Left lung (tissue), 10 donors: ENCODE data around the gene FAM83E. TPM values are rescaled to one million over a fixed set of nuclear protein-coding genes. Genes with fewer than 3 reads are reported as not detected.
A peak's percentile ranks its signal among the peaks of the same experiment; 100 is the strongest.

Experiments
- ATAC-seq: fragments of 200-7000 bp; cut with Tn5 transposase; one replicate; pipeline ENCODE4 v1.9.1; 2020; ENCODE audit warnings: moderate library complexity
- DNase-seq, 4 donors: peaks; one replicate each; pipeline ENCODE4 v3.0.0-alpha.2; 2013 to 2020
- H3K27ac ChIP-seq, 2 donors: fragments of 200-600 bp; sonication (generic) in 1 of 2; one replicate each; pipeline versions ENCODE4 v1.5.0 to v1.8.0; 2020 to 2021
- H3K27me3 ChIP-seq, 2 donors: fragments of 200-600 bp; sonication (generic) in 1 of 2; one replicate each; pipeline versions ENCODE4 v1.5.0 to v1.8.0; 2020 to 2021
- H3K36me3 ChIP-seq, 2 donors: fragments of 200-600 bp; sonication (generic) in 1 of 2; one replicate each; pipeline versions ENCODE4 v1.5.0 to v1.8.0; 2020 to 2021
- H3K4me1 ChIP-seq, 2 donors: fragments of 200-600 bp; one replicate each; pipeline ENCODE4 v1.8.0; 2021
- H3K4me3 ChIP-seq, 2 donors: fragments of 200-600 bp; sonication (generic) in 1 of 2; one replicate each; pipeline versions ENCODE4 v1.5.0 to v1.8.0; 2020 to 2021; ENCODE audit warnings: mild to moderate bottlenecking in 1 of 2
- H3K9me3 ChIP-seq, 2 donors: fragments of 200-600 bp; sonication (generic) in 1 of 2; one replicate each; pipeline versions ENCODE4 v1.5.0 to v1.8.0; 2020 to 2021
- CTCF ChIP-seq, 2 donors: fragments of 200-600 bp; sonication (generic) in 1 of 2; IDR thresholded peaks; one replicate each; pipeline versions ENCODE4 v1.5.0 to v1.8.0; 2021; ENCODE audit warnings: antibody characterized with exemption in 2 of 2
- intact Hi-C, 2 donors: fragments of 100-400 bp; cut with DNase I; formaldehyde crosslinking; loops; one replicate each; pipeline versions ENCODE4 v1.11.2 to v1.14.2; 2022
- polyA plus RNA-seq, 6 donors: library from polyadenylated mRNA; unstranded; fragments of 120-200 nt; gene quantifications; one replicate each; pipeline ENCODE4 v1.2.1, GENCODE V29; 2013; ENCODE audit not compliant: insufficient read length in 6 of 6
- total RNA-seq, 2 donors: library from RNA; stranded (reverse); fragmentation: NEBNext Ultra II Directional; extraction: Animal tissue kit (Norgen Biotek cat#: 25700); gene quantifications; one replicate each; pipeline ENCODE4 v1.2.1, GENCODE V29; 2021
- donor health status: DM: no; HTN: yes; CAD: no.
- donor health status: DM: no; HTN: no; CAD: no.

The FAM83E gene
- total and polyA plus RNA-seq, 8 donors = 4.7 to 50.0 (median 8.5) TPM

- no peaks in the 10 kb centered on the region for H3K36me3 ChIP-seq
- no peak for TF ChIP-seq CTCF (IDR thresholded peaks at IDR 0.05)
- peak overlapping the region; percentile 91 to 94 for H3K27ac ChIP-seq
- DNase-seq = peak; percentile 97 to 99 (median 98)
- H3K4me3 ChIP-seq = peak overlapping the region; percentile 60 to 64
- no peaks in the 10 kb centered on the region for H3K27me3 ChIP-seq
- peaks cover 19 to 56% of the 10 kb centered on the region in 2 donors for H3K4me1 ChIP-seq
- intact Hi-C loops = no loop called here
- peak; percentile 77 for ATAC-seq
- no peaks in the 10 kb centered on the region for H3K9me3 ChIP-seq
Observed at GRCh38 chr19:48637449-48637947, 22.6 kb upstream of the FAM83E start.

- Histone ChIP-seq H3K27ac (peak within 1 kb of the TSS; percentile 91 to 94), H3K4me3 (peak within 1 kb of the TSS; percentile 60 to 64), H3K9me3 (no peaks in the 10 kb centered on the region), H3K36me3 (no peaks in the 10 kb centered on the region), H3K4me1 (peaks cover 19 to 59% of the 10 kb centered on the region in 2 donors), H3K27me3 (no peaks in the 10 kb centered on the region)
- DNase-seq = peak in 2 of 4 donors; percentile 74 to 86
- intact Hi-C loops = no loop called here
- TF ChIP-seq CTCF (IDR thresholded peaks at IDR 0.05) = no peak
- ATAC-seq = peak; percentile 16
Observed at GRCh38 chr19:48636859-48637448, 22.1 kb upstream of the FAM83E start, which contains the start of gene DBP. TSS of gene DBP (minus strand) at chr19:48637379. CDS start at chr19:48636994, 385 bp downstream.

GRCh38 chr19:48635966-48636858 lies 21.3 kb upstream of the FAM83E start:
- H3K36me3 ChIP-seq = no peaks in the 10 kb centered on the region
- intact Hi-C loops = no loop called here
- no peak for TF ChIP-seq CTCF (IDR thresholded peaks at IDR 0.05)
- peak in 2 of 4 donors; percentile 41 to 63 for DNase-seq
- no peak for ATAC-seq
- H3K4me1 ChIP-seq = peaks cover 19 to 66% of the 10 kb centered on the region in 2 donors
- no peaks in the 10 kb centered on the region for H3K9me3 ChIP-seq
- H3K4me3 ChIP-seq = peak overlapping the region; percentile 60 to 64
- no peaks in the 10 kb centered on the region for H3K27me3 ChIP-seq
- peak overlapping the region; percentile 91 to 94 for H3K27ac ChIP-seq

GRCh38 chr19:48635263-48635965 lies 20.5 kb upstream of the FAM83E start:
- TF ChIP-seq CTCF (IDR thresholded peaks at IDR 0.05) = no peak
- peak in 3 of 4 donors; percentile 55 to 92 (median 71) for DNase-seq
- ATAC-seq = peak; percentile 46
- H3K4me1 ChIP-seq = peaks cover 26 to 74% of the 10 kb centered on the region in 2 donors
- H3K36me3 ChIP-seq = peaks cover 0 to 3% of the 10 kb centered on the region in 2 donors
- no peaks in the 10 kb centered on the region for H3K27me3 ChIP-seq
- H3K4me3 ChIP-seq = peak overlapping the region; percentile 60 to 64
- intact Hi-C loops = no loop called here
- H3K27ac ChIP-seq = peak overlapping the region; percentile 91 to 94
- H3K9me3 ChIP-seq = no peaks in the 10 kb centered on the region
